Activated CD8-positive, alpha-beta T cell treated with anti-CD3 and anti-CD28 coated beads for 36 hours (primary cell): ENCODE measurements around the gene PRKAG2. TPM values are rescaled to one million over a fixed set of nuclear protein-coding genes. Genes with fewer than 3 reads are reported as not detected.
A peak's percentile ranks its signal among the peaks of the same experiment; 100 is the strongest.

ENCODE experiments used
- ATAC-seq: fragments of 200-7000 bp; cut with Tn5 transposase; one replicate; pipeline ENCODE4 v1.10.0; 2021; ENCODE audit warnings: mild to moderate bottlenecking, moderate library complexity
- CTCF ChIA-PET: fragments of 350-600 bp; sonication (Branson Sonifier 250); formaldehyde crosslinking; loops from one replicate; lab custom pipeline; 2021; ENCODE audit warnings: antibody characterized with exemption; lab: Charles Lee
- POLR2A ChIA-PET: fragments of 350-600 bp; sonication (Branson Sonifier 250); formaldehyde crosslinking; loops from one replicate; lab custom pipeline; 2021; ENCODE audit warnings: antibody characterized with exemption; lab: Charles Lee
- DNase-seq: peaks from one replicate; pipeline ENCODE4 v3.0.0-alpha.2; 2020
- H3K27ac Mint-ChIP-seq: one replicate; pipeline ENCODE4 v1.8.0; 2021; ENCODE audit warnings: mild to moderate bottlenecking, mixed read lengths
- H3K27me3 Mint-ChIP-seq: one replicate; pipeline ENCODE4 v1.8.0; 2021; ENCODE audit warnings: mixed read lengths
- H3K36me3 Mint-ChIP-seq: one replicate; pipeline ENCODE4 v1.8.0; 2021; ENCODE audit warnings: low read depth, mixed read lengths
- H3K4me1 Mint-ChIP-seq: one replicate; pipeline ENCODE4 v1.8.0; 2021; ENCODE audit warnings: low read depth, mixed read lengths
- H3K4me3 Mint-ChIP-seq: one replicate; pipeline ENCODE4 v1.8.0; 2021; ENCODE audit warnings: mild to moderate bottlenecking, moderate library complexity, mixed read lengths
- H3K9me3 Mint-ChIP-seq: one replicate; pipeline ENCODE4 v1.8.0; 2021; ENCODE audit warnings: mixed read lengths
- intact Hi-C: fragments of 100-400 bp; cut with micrococcal nuclease; formaldehyde crosslinking; loops from one replicate; pipeline ENCODE4 v1.10.0; 2022
- total RNA-seq, 2 experiments: library from RNA; stranded (reverse); gene quantifications; one replicate each; pipeline ENCODE4 v1.2.3, GENCODE V29; 2021
- TF ChIP-seq, protein P1 (sequence below): fragments of 200-600 bp; IDR thresholded peaks from one replicate; pipeline ENCODE4 v1.8.0; 2022; ENCODE audit warnings: antibody characterized with exemption, mild to moderate bottlenecking

Gene PRKAG2
- total RNA-seq, 2 experiments from 2014 or later = 17.0 to 19.2 TPM

DNA sequence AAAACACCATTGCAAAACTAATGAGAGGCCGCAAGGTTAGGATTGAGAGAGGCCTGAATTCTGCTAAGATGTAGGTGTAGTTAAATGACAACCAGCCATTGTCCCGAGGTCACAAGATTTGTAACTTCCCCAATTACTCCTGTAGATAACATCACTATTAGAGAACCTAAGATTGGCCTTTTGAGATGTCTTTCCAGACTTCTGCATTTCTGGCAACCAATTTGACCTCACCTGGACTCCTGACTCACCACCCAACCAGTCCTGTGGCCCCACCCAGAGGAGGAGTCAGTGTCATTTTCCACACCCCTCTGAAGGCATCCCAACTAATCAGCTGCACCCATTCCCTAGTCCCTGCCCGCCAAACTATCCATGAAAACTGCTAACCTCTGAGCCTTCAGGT is 115.7 kb downstream of the PRKAG2 start:
- ChIA-PET CTCF (interaction anchor here (0.9 to 8.1 kb wide), 9 partner anchors 8 to 313 kb away, joined by 3 to 87 read pairs (median 21); no protein-coding TSS in a partner anchor), POLR2A (no interaction called here)
- H3K27me3 Mint-ChIP-seq = no peaks in the 10 kb centered on the region
- no peak overlapping the region for H3K27ac Mint-ChIP-seq
- no peak overlapping the region for H3K4me3 Mint-ChIP-seq
- intact Hi-C loops = loop anchor here (5.0 kb wide), 1 partner anchor 194 kb away; no protein-coding TSS in a partner anchor
- H3K9me3 Mint-ChIP-seq = peaks cover 5% of the 10 kb centered on the region
- DNase-seq (no peak), ATAC-seq (no peak)
- TF ChIP-seq, protein P1, sequence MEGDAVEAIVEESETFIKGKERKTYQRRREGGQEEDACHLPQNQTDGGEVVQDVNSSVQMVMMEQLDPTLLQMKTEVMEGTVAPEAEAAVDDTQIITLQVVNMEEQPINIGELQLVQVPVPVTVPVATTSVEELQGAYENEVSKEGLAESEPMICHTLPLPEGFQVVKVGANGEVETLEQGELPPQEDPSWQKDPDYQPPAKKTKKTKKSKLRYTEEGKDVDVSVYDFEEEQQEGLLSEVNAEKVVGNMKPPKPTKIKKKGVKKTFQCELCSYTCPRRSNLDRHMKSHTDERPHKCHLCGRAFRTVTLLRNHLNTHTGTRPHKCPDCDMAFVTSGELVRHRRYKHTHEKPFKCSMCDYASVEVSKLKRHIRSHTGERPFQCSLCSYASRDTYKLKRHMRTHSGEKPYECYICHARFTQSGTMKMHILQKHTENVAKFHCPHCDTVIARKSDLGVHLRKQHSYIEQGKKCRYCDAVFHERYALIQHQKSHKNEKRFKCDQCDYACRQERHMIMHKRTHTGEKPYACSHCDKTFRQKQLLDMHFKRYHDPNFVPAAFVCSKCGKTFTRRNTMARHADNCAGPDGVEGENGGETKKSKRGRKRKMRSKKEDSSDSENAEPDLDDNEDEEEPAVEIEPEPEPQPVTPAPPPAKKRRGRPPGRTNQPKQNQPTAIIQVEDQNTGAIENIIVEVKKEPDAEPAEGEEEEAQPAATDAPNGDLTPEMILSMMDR = no peak
- peaks cover 14% of the 10 kb centered on the region for H3K36me3 Mint-ChIP-seq
- H3K4me1 Mint-ChIP-seq = peaks cover 25% of the 10 kb centered on the region

DNA sequence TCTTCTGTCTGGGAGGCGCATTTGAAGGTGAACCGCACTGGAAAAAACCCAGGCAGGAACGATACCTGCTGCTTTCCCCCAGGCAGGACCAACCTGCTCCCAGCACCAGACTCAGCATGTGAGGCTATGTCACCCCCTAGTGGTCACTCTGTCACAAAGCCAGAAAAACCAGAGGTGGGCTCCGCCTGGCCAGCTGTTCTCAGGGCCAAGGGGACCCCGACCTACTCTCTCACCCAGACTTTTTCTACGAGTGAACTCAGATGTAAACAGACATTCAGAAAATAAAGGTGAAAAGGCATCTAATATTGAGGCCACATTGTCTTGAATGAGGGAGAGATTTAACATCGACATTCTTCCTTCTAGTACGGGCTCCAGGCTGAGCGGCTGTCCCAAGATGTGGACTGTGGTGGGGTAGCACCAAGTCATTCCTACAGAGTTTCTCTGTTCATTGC is 117.3 kb downstream of the PRKAG2 start:
- H3K27me3 Mint-ChIP-seq = no peaks in the 10 kb centered on the region
- H3K4me1 Mint-ChIP-seq = peaks cover 24% of the 10 kb centered on the region
- no peak overlapping the region for H3K4me3 Mint-ChIP-seq
- intact Hi-C loops = loop anchor here (5.0 kb wide), 1 partner anchor 192 kb away; no protein-coding TSS in a partner anchor
- ChIA-PET POLR2A (interaction anchor here (1.6 kb wide), 1 partner anchor 14 kb away, joined by 7 read pairs; no protein-coding TSS in a partner anchor), CTCF (interaction anchor here (0.5 to 8.1 kb wide), 39 partner anchors 8 to 947 kb away, joined by 3 to 87 read pairs (median 4); partner anchors contain the start of gene RHEB)
- no peaks in the 10 kb centered on the region for H3K9me3 Mint-ChIP-seq
- DNase-seq (peak; percentile 66), ATAC-seq (peak; percentile 55)
- no peaks in the 10 kb centered on the region for H3K36me3 Mint-ChIP-seq
- no peak overlapping the region for H3K27ac Mint-ChIP-seq
- TF ChIP-seq, protein P1 = peak; percentile 97

DNA sequence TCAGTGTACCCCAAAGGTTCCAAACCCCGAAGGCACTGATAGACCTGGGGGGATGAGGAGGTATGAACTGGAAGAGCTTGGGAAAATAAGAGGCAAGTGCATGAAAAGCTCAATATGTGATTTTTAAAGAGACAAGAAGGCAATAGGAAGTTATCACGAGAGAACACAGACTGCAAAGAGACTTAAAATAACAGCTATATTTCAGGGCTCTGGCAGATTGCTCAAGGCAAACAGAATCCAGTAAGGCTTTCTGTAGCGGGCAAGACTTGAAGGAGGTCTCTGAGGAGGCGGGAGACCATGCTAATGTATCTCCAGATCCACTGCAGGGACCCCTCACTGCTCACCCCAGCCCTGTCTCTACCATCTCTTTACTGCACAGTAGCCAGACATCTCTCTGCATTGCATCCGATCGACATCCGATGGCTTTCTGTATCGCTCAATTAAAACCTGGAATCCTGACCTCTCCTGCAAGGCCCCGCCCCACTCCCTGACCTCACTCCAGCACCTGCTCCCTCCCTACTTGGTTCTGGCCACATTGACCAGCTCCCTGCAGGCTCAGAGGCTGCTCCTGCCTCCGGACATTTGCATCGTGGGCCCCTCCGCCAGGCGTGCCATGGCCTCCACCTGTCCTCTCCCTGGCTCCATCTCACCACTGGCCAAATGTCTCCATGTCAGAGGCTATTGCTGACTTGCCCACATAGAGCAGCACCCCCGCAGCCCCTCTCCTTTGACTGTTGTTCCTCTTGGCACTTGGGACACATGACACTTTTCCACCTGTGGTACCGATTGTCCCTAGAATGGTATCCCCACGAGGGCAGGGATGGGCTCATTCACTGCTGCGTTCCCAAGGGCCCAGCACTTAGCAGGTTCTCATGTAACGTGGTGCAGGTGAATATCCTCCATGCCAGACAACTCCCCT is 118.0 kb downstream of the PRKAG2 start:
- TF ChIP-seq, protein P1 = no peak
- no peaks in the 10 kb centered on the region for H3K27me3 Mint-ChIP-seq
- ChIA-PET POLR2A (interaction anchor here (1.0 to 4.6 kb wide), 4 partner anchors 11 to 127 kb away, joined by 3 to 22 read pairs (median 8); no protein-coding TSS in a partner anchor), CTCF (interaction anchor here (0.6 to 8.1 kb wide), 37 partner anchors 8 to 947 kb away, joined by 3 to 87 read pairs (median 3); no protein-coding TSS in a partner anchor)
- no peaks in the 10 kb centered on the region for H3K36me3 Mint-ChIP-seq
- H3K27ac Mint-ChIP-seq = no peak overlapping the region
- no peaks in the 10 kb centered on the region for H3K9me3 Mint-ChIP-seq
- intact Hi-C loops = no loop called here
- no peak overlapping the region for H3K4me3 Mint-ChIP-seq
- DNase-seq (no peak), ATAC-seq (no peak)
- H3K4me1 Mint-ChIP-seq = peaks cover 24% of the 10 kb centered on the region

DNA sequence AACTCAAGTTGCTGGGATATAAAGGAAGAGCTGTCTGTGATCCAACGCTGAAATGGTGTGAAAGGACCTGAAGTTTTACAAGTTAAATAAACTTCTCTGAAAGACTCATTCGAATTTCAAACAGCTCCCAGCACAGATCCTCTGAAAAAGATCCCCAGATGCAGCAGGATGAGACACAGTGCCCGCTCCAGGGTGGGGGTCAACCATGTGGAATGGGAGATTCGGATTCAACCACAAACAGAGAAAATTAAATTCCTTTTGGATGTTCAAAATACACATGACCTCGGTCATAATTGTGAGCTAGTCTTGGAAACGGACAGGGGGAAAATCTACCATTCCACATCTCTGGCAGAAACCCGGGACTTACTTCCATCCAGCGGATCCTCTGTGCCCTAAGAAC is 119.6 kb downstream of the PRKAG2 start:
- Mint-ChIP-seq H3K36me3 (no peaks in the 10 kb centered on the region), H3K4me1 (peaks cover 24% of the 10 kb centered on the region), H3K27ac (peak overlapping the region; percentile 82), H3K27me3 (no peaks in the 10 kb centered on the region), H3K9me3 (no peaks in the 10 kb centered on the region), H3K4me3 (no peak overlapping the region)
- ChIA-PET CTCF (interaction anchor here (0.9 to 8.1 kb wide), 11 partner anchors 9 to 309 kb away, joined by 3 to 87 read pairs (median 6); partner anchors contain the start of gene PRKAG2), POLR2A (interaction anchor here (1.0 to 4.6 kb wide), 4 partner anchors 13 to 125 kb away, joined by 3 to 22 read pairs (median 6); no protein-coding TSS in a partner anchor)
- intact Hi-C loops = no loop called here
- ATAC-seq (no peak), DNase-seq (no peak)
- TF ChIP-seq, protein P1 = no peak
